Osteoblast (primary cell): ENCODE measurements around the gene DCUN1D1. TPM values are rescaled to one million over a fixed set of nuclear protein-coding genes. Genes with fewer than 3 reads are reported as not detected.

Source experiments
- DNase-seq: peaks from one replicate; pipeline ENCODE4 v3.0.0; 2011; ENCODE audit warnings: low spot score, mixed read lengths; ENCODE audit not compliant: insufficient read length; ENCODE audit errors: missing footprints
- H2AFZ ChIP-seq: 2 replicates; pipeline ENCODE4 v1.6.0; 2011; ENCODE audit warnings: mild to moderate bottlenecking, low read length
- H3K27ac ChIP-seq: 2 replicates; pipeline ENCODE4 v1.5.1; 2011; ENCODE audit warnings: mild to moderate bottlenecking, low read depth, low read length, moderate library complexity
- H3K27me3 ChIP-seq: 2 replicates; pipeline ENCODE4 v1.6.0; 2012; ENCODE audit warnings: mild to moderate bottlenecking, control low read depth, inconsistent platforms, low read length, moderate library complexity; ENCODE audit not compliant: insufficient read depth
- H3K36me3 ChIP-seq: 2 replicates; pipeline ENCODE4 v1.5.1; 2011; ENCODE audit warnings: mild to moderate bottlenecking, low read length, control low read depth, moderate library complexity; ENCODE audit not compliant: insufficient read depth
- H3K4me1 ChIP-seq: 2 replicates; pipeline ENCODE4 v1.5.1; 2011; ENCODE audit warnings: mild to moderate bottlenecking, low read length, control low read depth, moderate library complexity; ENCODE audit not compliant: insufficient read depth
- H3K4me2 ChIP-seq: 2 replicates; pipeline ENCODE4 v1.6.0; 2011; ENCODE audit warnings: mild to moderate bottlenecking, low read length; ENCODE audit not compliant: insufficient read depth
- H3K4me3 ChIP-seq: fragments of 200-600 bp; sonication (generic); 3 replicates; pipeline ENCODE4 v1.5.1; 2012; ENCODE audit warnings: mild to moderate bottlenecking, low read length, inconsistent platforms; ENCODE audit not compliant: insufficient read depth
- H3K79me2 ChIP-seq: 2 replicates; pipeline ENCODE4 v1.6.0; 2012; ENCODE audit warnings: mild to moderate bottlenecking, low read length, control low read depth, inconsistent platforms; ENCODE audit not compliant: insufficient read depth
- H3K9me3 ChIP-seq: 2 replicates; pipeline ENCODE4 v1.5.1; 2011; ENCODE audit warnings: low read depth, low read length, control low read depth
- H4K20me1 ChIP-seq: 2 replicates; pipeline ENCODE4 v1.6.0; 2012; ENCODE audit warnings: mild to moderate bottlenecking, low read length, control low read depth; ENCODE audit not compliant: insufficient read depth
- CTCF ChIP-seq: IDR thresholded peaks from 2 replicates; pipeline ENCODE4 v1.5.1; 2011; ENCODE audit warnings: mild to moderate bottlenecking, low read depth, low read length, moderate library complexity; ENCODE audit errors: extremely low read depth
- total RNA-seq: library from RNA; depleted of rRNA; stranded (reverse); fragments of >200 nt; gene quantifications from 2 replicates; pipeline ENCODE4 v1.2.3, GENCODE V29; 2012

The DCUN1D1 gene
- total RNA-seq, 1 donor = 38.4 TPM

DNA sequence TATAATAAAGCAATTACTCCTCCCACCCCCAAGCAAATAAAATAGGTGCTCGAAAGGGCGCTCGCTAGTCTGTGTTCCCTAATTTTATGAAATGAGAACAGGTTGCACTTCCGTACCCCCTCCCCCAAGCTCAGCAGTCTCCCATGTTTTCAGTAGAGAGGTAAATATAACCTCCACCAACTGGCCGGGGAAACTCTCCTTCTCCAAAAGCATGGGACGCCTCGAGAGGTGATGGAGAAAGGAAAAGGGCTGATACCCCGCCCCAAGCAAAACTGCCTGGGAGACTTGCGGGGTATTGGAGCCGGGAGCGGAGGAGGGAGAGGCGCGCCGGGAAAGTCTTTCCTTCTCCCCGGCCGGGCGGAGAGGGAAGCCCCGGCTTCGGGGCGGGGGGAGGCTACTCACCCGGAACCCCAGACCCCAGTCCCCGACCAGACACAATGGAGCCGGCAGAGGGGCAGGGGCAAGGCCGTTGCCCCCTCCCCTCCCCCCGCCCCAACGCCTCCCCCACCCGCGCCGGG, 605 bp downstream of the DCUN1D1 start:
- peak; percentile 85 for DNase-seq
- Histone ChIP-seq H3K4me2 (peak overlapping the region; percentile 98), H3K4me3 (peak overlapping the region; percentile 92), H4K20me1 (peaks cover 19% of the 10 kb centered on the region), H3K79me2 (peaks cover 50% of the 10 kb centered on the region), H3K27ac (peak overlapping the region; percentile 39), H3K4me1 (peaks cover 15% of the 10 kb centered on the region), H3K36me3 (no peaks in the 10 kb centered on the region), H3K9me3 (no peaks in the 10 kb centered on the region), H2AFZ (peak overlapping the region; percentile 81), H3K27me3 (no peaks in the 10 kb centered on the region)
- no peak for TF ChIP-seq CTCF

GRCh38 chr3:182979103-182979673, 1.1 kb downstream of the DCUN1D1 start:
- no peak for DNase-seq
- peaks cover 55% of the 10 kb centered on the region for H3K79me2 ChIP-seq
- TF ChIP-seq CTCF = no peak

DNA sequence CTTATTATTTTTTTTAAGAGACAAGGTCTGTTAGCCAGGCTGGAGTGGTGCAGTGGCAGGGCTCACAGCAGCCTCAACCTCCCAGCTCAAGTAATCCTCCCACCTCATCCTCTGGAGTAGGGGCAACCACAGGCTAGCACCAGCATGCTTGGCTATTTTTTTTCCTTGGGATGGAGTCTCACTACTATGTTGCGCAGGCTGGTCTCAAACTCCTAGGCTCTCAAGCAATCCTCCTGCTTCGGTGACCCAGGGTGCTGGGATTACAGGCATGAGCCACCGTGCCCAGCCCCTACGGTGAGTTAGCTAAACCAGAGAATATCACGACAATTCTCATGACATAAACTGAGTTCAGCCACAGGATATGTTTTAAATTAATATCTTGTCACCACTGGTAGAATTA, 2.0 kb downstream of the DCUN1D1 start:
- no peak overlapping the region for H2AFZ ChIP-seq
- no peak overlapping the region for H3K4me3 ChIP-seq
- no peak for TF ChIP-seq CTCF
- peaks cover 19% of the 10 kb centered on the region for H4K20me1 ChIP-seq
- no peaks in the 10 kb centered on the region for H3K36me3 ChIP-seq
- H3K9me3 ChIP-seq = no peaks in the 10 kb centered on the region
- peak overlapping the region; percentile 98 for H3K4me2 ChIP-seq
- H3K4me1 ChIP-seq = peaks cover 15% of the 10 kb centered on the region
- H3K27ac ChIP-seq = peak overlapping the region; percentile 14
- DNase-seq = no peak
- H3K27me3 ChIP-seq = no peaks in the 10 kb centered on the region
- peaks cover 62% of the 10 kb centered on the region for H3K79me2 ChIP-seq

More at GRCh38 chr3:182979103-182979673, 1.1 kb downstream of the DCUN1D1 start:
- H3K4me2 ChIP-seq = peak overlapping the region; percentile 98
- peaks cover 19% of the 10 kb centered on the region for H4K20me1 ChIP-seq
- no peaks in the 10 kb centered on the region for H3K27me3 ChIP-seq
- H3K4me3 ChIP-seq = peak overlapping the region; percentile 92
- no peaks in the 10 kb centered on the region for H3K9me3 ChIP-seq
- peak overlapping the region; percentile 39 for H3K27ac ChIP-seq
- peaks cover 15% of the 10 kb centered on the region for H3K4me1 ChIP-seq
- H2AFZ ChIP-seq = peak overlapping the region; percentile 81
- H3K36me3 ChIP-seq = no peaks in the 10 kb centered on the region

DNA sequence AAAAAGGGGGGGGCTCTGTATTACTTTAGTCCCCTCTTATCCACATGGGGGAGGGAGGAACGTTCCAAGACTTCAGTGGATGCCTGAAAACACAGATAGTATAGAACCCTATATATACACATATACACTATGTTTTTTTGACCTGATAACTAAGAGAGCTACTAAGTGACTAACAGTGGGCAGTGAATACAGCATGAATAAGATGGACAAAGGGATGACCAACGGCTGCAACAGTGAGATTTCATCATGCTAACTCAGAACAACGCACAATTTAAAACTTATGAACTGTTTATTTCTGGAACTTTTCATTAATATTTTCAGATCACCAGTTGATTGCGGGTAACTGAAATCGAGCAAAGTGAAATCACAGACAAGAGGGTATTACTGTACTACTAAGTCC, 7.3 kb downstream of the DCUN1D1 start:
- no peak overlapping the region for H3K4me3 ChIP-seq
- peaks cover 23% of the 10 kb centered on the region for H3K4me1 ChIP-seq
- H4K20me1 ChIP-seq = peaks cover 8% of the 10 kb centered on the region
- H3K4me2 ChIP-seq = no peak overlapping the region
- no peaks in the 10 kb centered on the region for H3K36me3 ChIP-seq
- no peak overlapping the region for H3K27ac ChIP-seq
- no peaks in the 10 kb centered on the region for H3K27me3 ChIP-seq
- H3K9me3 ChIP-seq = no peaks in the 10 kb centered on the region
- TF ChIP-seq CTCF = no peak
- DNase-seq = peak; percentile 52
- peaks cover 94% of the 10 kb centered on the region for H3K79me2 ChIP-seq
- no peak overlapping the region for H2AFZ ChIP-seq
